Measurements from ENCODE around the gene ZNF292.
"Not testable (repeated sequence)": the region's sequence is repeated elsewhere in the genome, so short reads cannot be mapped to it uniquely, and the experiment has no call there.

Gene ZNF292

GRCh38 chr6:87291883-87292282, 136.5 kb downstream of the ZNF292 start:
- H3K36me3 ChIP-seq (ENCODE audit: insufficient read depth) = no peaks in the 10 kb centered on the region
- H3K4me3 ChIP-seq (IDR thresholded peaks at IDR 0.05; ENCODE audit: insufficient read depth, low read depth, low read length) = no peak overlapping the region
- H3K4me2 ChIP-seq = no peak overlapping the region
- H3K27me3 ChIP-seq (ENCODE audit: insufficient read depth, low read depth) = no peaks in the 10 kb centered on the region
- no peak overlapping the region for H3K27ac ChIP-seq
- no peak overlapping the region for H3K9ac ChIP-seq
- H4K20me1 ChIP-seq (ENCODE audit: insufficient read depth) = no peaks in the 10 kb centered on the region
- no peaks in the 10 kb centered on the region for H3K79me2 ChIP-seq (ENCODE audit: insufficient read depth, low read depth)
- no peak overlapping the region for H2AFZ ChIP-seq (ENCODE audit: low read depth)
- TF ChIP-seq CTCF (conservative IDR thresholded peaks at IDR 0.05; ENCODE audit: low read depth, low read length) = no peak
- no peaks in the 10 kb centered on the region for H3K4me1 ChIP-seq (ENCODE audit: low read depth, poor library complexity, severe bottlenecking)

GRCh38 chr6:87293526-87293925, 138.2 kb downstream of the ZNF292 start:
- Histone ChIP-seq H3K9ac (no peak overlapping the region), H4K20me1 (ENCODE audit: insufficient read depth) (no peaks in the 10 kb centered on the region), H3K79me2 (ENCODE audit: insufficient read depth, low read depth) (no peaks in the 10 kb centered on the region), H3K4me2 (no peak overlapping the region), H3K36me3 (ENCODE audit: insufficient read depth) (no peaks in the 10 kb centered on the region), H3K4me1 (ENCODE audit: low read depth, poor library complexity, severe bottlenecking) (no peaks in the 10 kb centered on the region), H3K27ac (no peak overlapping the region), H3K4me3 (IDR thresholded peaks at IDR 0.05; ENCODE audit: insufficient read depth, low read depth, low read length) (no peak overlapping the region), H2AFZ (ENCODE audit: low read depth) (no peak overlapping the region), H3K27me3 (ENCODE audit: insufficient read depth, low read depth) (no peaks in the 10 kb centered on the region)
- TF ChIP-seq CTCF (conservative IDR thresholded peaks at IDR 0.05; ENCODE audit: low read depth, low read length) = no peak

GRCh38 chr6:87297119-87297518, 141.8 kb downstream of the ZNF292 start:
- Histone ChIP-seq H3K36me3 (ENCODE audit: insufficient read depth) (no peaks in the 10 kb centered on the region), H3K9ac (no peak overlapping the region), H3K4me1 (ENCODE audit: low read depth, poor library complexity, severe bottlenecking) (no peaks in the 10 kb centered on the region), H3K79me2 (ENCODE audit: insufficient read depth, low read depth) (no peaks in the 10 kb centered on the region), H3K4me2 (no peak overlapping the region), H2AFZ (ENCODE audit: low read depth) (no peak overlapping the region), H3K4me3 (IDR thresholded peaks at IDR 0.05; ENCODE audit: insufficient read depth, low read depth, low read length) (no peak overlapping the region), H4K20me1 (ENCODE audit: insufficient read depth) (no peaks in the 10 kb centered on the region), H3K27me3 (ENCODE audit: insufficient read depth, low read depth) (no peaks in the 10 kb centered on the region), H3K27ac (no peak overlapping the region)
- no peak for TF ChIP-seq CTCF (conservative IDR thresholded peaks at IDR 0.05; ENCODE audit: low read depth, low read length)

GRCh38 chr6:87301277-87301676, 145.9 kb downstream of the ZNF292 start:
- H3K36me3 ChIP-seq (ENCODE audit: insufficient read depth); H2AFZ ChIP-seq (ENCODE audit: low read depth); H3K79me2 ChIP-seq (ENCODE audit: insufficient read depth, low read depth); H3K27ac ChIP-seq; H4K20me1 ChIP-seq (ENCODE audit: insufficient read depth); H3K27me3 ChIP-seq (ENCODE audit: insufficient read depth, low read depth); H3K9ac ChIP-seq; H3K4me3 ChIP-seq (IDR thresholded peaks at IDR 0.05; ENCODE audit: insufficient read depth, low read depth, low read length); H3K4me1 ChIP-seq (ENCODE audit: low read depth, poor library complexity, severe bottlenecking); H3K4me2 ChIP-seq: not testable (repeated sequence)

GRCh38 chr6:87308970-87309369, 153.6 kb downstream of the ZNF292 start:
- H3K4me1 ChIP-seq (ENCODE audit: low read depth, poor library complexity, severe bottlenecking) = no peaks in the 10 kb centered on the region
- no peak overlapping the region for H3K9ac ChIP-seq
- no peaks in the 10 kb centered on the region for H4K20me1 ChIP-seq (ENCODE audit: insufficient read depth)
- H3K36me3 ChIP-seq (ENCODE audit: insufficient read depth) = no peaks in the 10 kb centered on the region
- no peaks in the 10 kb centered on the region for H3K27me3 ChIP-seq (ENCODE audit: insufficient read depth, low read depth)
- no peaks in the 10 kb centered on the region for H3K79me2 ChIP-seq (ENCODE audit: insufficient read depth, low read depth)
- H3K27ac ChIP-seq = no peak overlapping the region
- H3K4me3 ChIP-seq (IDR thresholded peaks at IDR 0.05; ENCODE audit: insufficient read depth, low read depth, low read length) = no peak overlapping the region
- no peak overlapping the region for H2AFZ ChIP-seq (ENCODE audit: low read depth)
- no peak overlapping the region for H3K4me2 ChIP-seq
- TF ChIP-seq CTCF (conservative IDR thresholded peaks at IDR 0.05; ENCODE audit: low read depth, low read length) = no peak

All from KMS-11 (cell line).